Measurements from ENCODE around the gene NRG4. TPM values are rescaled to one million over a fixed set of nuclear protein-coding genes. Genes with fewer than 3 reads are reported as not detected.

NRG4 gene
- total and polyA plus RNA-seq, 2 donors (not counting 3 experiments of a cell fraction or from before 2014, with no cell fraction given): not detected

DNA sequence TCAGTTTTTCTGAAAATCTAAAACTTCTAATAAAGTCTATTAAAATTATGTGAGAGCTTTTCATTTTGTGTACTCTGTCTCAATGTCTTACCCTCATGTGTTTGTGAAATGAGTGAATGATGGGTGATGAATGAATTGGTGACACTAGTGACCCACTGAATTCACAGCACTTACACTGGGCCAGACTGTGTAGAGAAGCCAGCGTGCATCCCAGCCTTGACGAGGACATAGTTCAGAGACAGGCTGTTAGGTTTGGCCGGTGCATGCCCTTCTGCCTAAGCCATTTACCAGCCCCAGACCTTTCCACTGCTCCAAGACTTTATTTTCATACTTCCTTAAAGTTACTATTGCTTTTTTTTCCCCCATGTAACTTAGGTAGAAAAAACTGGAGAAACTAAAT lies 69.8 kb downstream of the NRG4 start:
- no peak overlapping the region for H3K27ac ChIP-seq (ENCODE audit: insufficient read depth, low read depth, low read length)
- FAIRE-seq (no peak), DNase-seq (ENCODE audit: low read depth, low spot score) (no peak)
- no peak overlapping the region for H3K4me3 ChIP-seq (replicated peaks in 1 of 3; ENCODE audit: insufficient read depth in 1 of 3, low read depth in 1 of 3, low read length in 3 of 3)
- no peak overlapping the region for H3K4me2 ChIP-seq (ENCODE audit: insufficient read depth, low read length)
- no peaks in the 10 kb centered on the region for H3K9me3 ChIP-seq (replicated peaks; ENCODE audit: control insufficient read depth, insufficient read depth, low read length)
- H3K27me3 ChIP-seq (ENCODE audit: control insufficient read depth in 2 of 2, insufficient read depth in 2 of 2, low read length in 2 of 2): peaks cover 0 to 2% of the 10 kb centered on the region in 2 experiments
- dilution Hi-C loops (cut with MboI; ENCODE audit: extremely low pct_ligation_motif_present, low sequenced_read_pairs): no loop called here
- no peaks in the 10 kb centered on the region for H3K4me1 ChIP-seq (ENCODE audit: control insufficient read depth, extremely low read depth, insufficient read depth, low read length)
- TF ChIP-seq JUN (IDR thresholded peaks at IDR 0.05; ENCODE audit: borderline replicate concordance, insufficient read depth, insufficient read length, low read depth) (no peak), POLR2AphosphoS5 (IDR thresholded peaks at IDR 0.05; ENCODE audit: insufficient read depth, low read depth, low read length) (no peak), MAX (IDR thresholded peaks at IDR 0.05; ENCODE audit: insufficient read depth, insufficient read length) (no peak), EZH2 (IDR thresholded peaks at IDR 0.05; ENCODE audit: borderline replicate concordance, low read depth, low read length, severe bottlenecking) (no peak)
- no TSS peak for BruUV-seq (replicated peaks)
- no peaks in the 10 kb centered on the region for H3K9me1 ChIP-seq (replicated peaks; ENCODE audit: control insufficient read depth, extremely low read depth, insufficient read depth, low read length)
- no peaks in the 10 kb centered on the region for H3K79me2 ChIP-seq (ENCODE audit: control insufficient read depth, insufficient read depth, low read length)
- H3K36me3 ChIP-seq (ENCODE audit: control insufficient read depth in 2 of 2, extremely low read depth in 1 of 2, insufficient read depth in 2 of 2, low read length in 2 of 2): no peaks in the 10 kb centered on the region
- ChIA-PET CTCF (no interaction called here), POLR2A (no interaction called here)
- H4K20me1 ChIP-seq (replicated peaks; ENCODE audit: control insufficient read depth, extremely low read depth, insufficient read depth, low read length): no peaks in the 10 kb centered on the region
- H3K9ac ChIP-seq (replicated peaks; ENCODE audit: extremely low read depth, insufficient read depth, low read length): no peak overlapping the region
- intact Hi-C loops (cut with micrococcal nuclease): no loop called here
- no peak overlapping the region for H2AFZ ChIP-seq (ENCODE audit: low read depth, low read length)

DNA sequence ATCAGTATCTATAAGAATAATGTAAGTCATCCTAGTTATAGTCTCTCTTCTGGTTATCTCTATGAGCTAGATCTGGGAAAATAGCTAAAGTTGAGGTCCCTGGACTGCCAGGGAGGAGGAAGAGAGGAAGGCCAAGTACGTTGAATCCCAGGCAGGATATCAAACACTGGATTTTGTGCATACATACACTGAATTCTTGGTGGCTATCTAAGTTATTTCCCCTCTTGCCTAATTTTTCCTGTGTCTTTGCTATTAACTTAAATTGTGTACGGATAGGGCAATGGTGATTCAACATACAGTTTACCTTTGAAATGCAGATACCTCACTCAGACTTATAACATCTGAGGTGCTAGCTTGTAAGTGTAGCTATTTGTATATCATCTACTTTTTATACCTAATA lies 81.4 kb downstream of the NRG4 start:
- no peak overlapping the region for H3K4me2 ChIP-seq (ENCODE audit: insufficient read depth, low read length)
- no peaks in the 10 kb centered on the region for H3K9me3 ChIP-seq (replicated peaks; ENCODE audit: control insufficient read depth, insufficient read depth, low read length)
- H3K9me1 ChIP-seq (replicated peaks; ENCODE audit: control insufficient read depth, extremely low read depth, insufficient read depth, low read length): no peaks in the 10 kb centered on the region
- DNase-seq (ENCODE audit: low read depth, low spot score) (no peak), FAIRE-seq (peak; percentile 28)
- BruUV-seq (replicated peaks): no TSS peak
- H3K27ac ChIP-seq (ENCODE audit: insufficient read depth, low read depth, low read length): no peak overlapping the region
- POLR2A ChIA-PET: no interaction called here
- TF ChIP-seq CTCF (IDR thresholded peaks at IDR 0.05; ENCODE audit: extremely low read depth in 1 of 2, insufficient read depth in 1 of 2, low read depth in 1 of 2, low read length in 2 of 2) (no peak), MYC (IDR thresholded peaks at IDR 0.05; ENCODE audit: low read depth, low read length) (no peak), EZH2 (IDR thresholded peaks at IDR 0.05; ENCODE audit: borderline replicate concordance, low read depth, low read length, severe bottlenecking) (no peak), FOS (IDR thresholded peaks at IDR 0.05; ENCODE audit: borderline replicate concordance, insufficient read depth, low read length) (no peak), MAX (IDR thresholded peaks at IDR 0.05; ENCODE audit: insufficient read depth, insufficient read length) (no peak)
- no peak overlapping the region for H3K4me3 ChIP-seq (replicated peaks in 1 of 3; ENCODE audit: insufficient read depth in 1 of 3, low read depth in 1 of 3, low read length in 3 of 3)
- peaks cover 13% of the 10 kb centered on the region for H3K4me1 ChIP-seq (ENCODE audit: control insufficient read depth, extremely low read depth, insufficient read depth, low read length)
- intact Hi-C loops (cut with micrococcal nuclease): loop anchor here (1.0 kb wide), 1 partner anchor 10 kb away; no protein-coding TSS in a partner anchor
- no peak overlapping the region for H3K9ac ChIP-seq (replicated peaks; ENCODE audit: extremely low read depth, insufficient read depth, low read length)
- H3K79me2 ChIP-seq (ENCODE audit: control insufficient read depth, insufficient read depth, low read length): peaks cover 14% of the 10 kb centered on the region
- no peaks in the 10 kb centered on the region for H3K27me3 ChIP-seq (ENCODE audit: control insufficient read depth in 2 of 2, insufficient read depth in 2 of 2, low read length in 2 of 2)
- H4K20me1 ChIP-seq (replicated peaks; ENCODE audit: control insufficient read depth, extremely low read depth, insufficient read depth, low read length): no peaks in the 10 kb centered on the region
- peaks cover 5 to 17% of the 10 kb centered on the region in 2 experiments for H3K36me3 ChIP-seq (ENCODE audit: control insufficient read depth in 2 of 2, extremely low read depth in 1 of 2, insufficient read depth in 2 of 2, low read length in 2 of 2)
- CTCF ChIA-PET: interaction anchor here (1.8 kb wide), 1 partner anchor 121 kb away, joined by 4 read pairs; no protein-coding TSS in a partner anchor
- dilution Hi-C loops (cut with MboI; ENCODE audit: extremely low pct_ligation_motif_present, low sequenced_read_pairs): no loop called here
- no peak overlapping the region for H2AFZ ChIP-seq (ENCODE audit: low read depth, low read length)
